ENCODE measurements around the gene RAB20.
"Not testable (repeated sequence)": the region's sequence is repeated elsewhere in the genome, so short reads cannot be mapped to it uniquely, and the experiment has no call there.

Gene RAB20

GRCh38 chr13:110554946-110555345, 6.6 kb downstream of the RAB20 start:
- no peak for DNase-seq (ENCODE audit: low read depth in 2 of 2)

- DNase-seq (ENCODE audit: low read depth in 2 of 2): no peak
Measured at GRCh38 chr13:110554227-110554836, 7.2 kb downstream of the RAB20 start.

DNA sequence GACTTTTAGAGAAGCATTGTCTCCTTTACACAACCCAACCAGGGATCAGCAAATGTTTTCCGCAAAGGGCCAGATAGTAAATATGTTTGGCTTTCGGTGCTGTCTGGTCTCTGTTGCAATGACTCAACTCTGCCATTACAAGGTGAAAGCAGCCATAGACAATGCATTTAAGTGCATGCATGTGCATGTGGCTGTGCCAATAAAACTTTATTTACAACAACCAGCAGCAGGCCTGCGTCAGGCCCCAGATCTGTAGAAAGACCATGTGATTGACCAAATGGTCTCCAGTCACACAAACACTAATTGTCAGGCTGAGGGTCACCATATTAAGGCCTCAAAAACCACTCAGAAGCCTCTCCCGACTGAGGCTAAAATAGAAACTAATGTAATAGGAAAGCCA, 8.1 kb downstream of the RAB20 start:
- no peak for DNase-seq (ENCODE audit: low read depth in 2 of 2)

DNA sequence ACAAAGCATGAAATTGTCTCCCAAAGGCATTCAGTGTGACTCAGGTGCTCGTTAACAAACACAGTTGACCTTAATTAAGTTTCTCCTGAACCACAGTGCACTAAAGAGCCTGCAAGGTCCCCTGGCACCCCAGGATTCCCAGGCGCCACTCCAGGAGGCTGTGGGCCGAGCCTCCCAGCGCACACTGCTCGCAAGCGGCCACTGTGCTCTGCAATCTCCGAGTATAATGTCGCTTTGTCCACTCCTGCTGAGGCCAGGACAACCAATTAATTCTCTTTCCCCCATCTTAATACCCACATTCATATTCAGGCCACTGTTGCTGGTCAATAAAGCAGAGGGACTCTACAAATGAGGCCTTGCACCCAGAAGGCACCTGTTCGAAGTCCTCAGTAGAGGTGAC, 8.8 kb downstream of the RAB20 start:
- no peak for DNase-seq (ENCODE audit: low read depth in 2 of 2)

DNA sequence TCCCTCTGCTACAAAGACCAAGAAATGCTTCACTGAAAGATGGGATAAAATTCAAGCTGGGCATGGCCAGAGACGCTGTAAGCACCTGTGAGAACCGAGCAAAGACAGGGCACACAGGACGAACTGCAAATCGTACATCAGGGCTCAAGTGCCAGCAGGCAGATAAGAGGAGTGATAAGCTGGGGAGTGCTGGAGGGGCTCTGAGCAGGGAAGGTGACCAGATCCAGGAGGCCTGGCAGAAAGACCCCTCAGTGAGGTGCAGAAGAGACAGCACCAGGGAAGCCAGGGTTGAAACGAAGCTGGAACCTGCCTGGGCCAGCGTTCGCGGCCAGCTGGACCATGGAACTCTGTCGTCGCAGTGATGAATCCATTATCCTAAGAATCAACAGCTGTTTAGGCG, 10.2 kb downstream of the RAB20 start:
- DNase-seq (ENCODE audit: low read depth in 2 of 2): no peak

- DNase-seq (ENCODE audit: low read depth in 2 of 2): no peak
Measured at GRCh38 chr13:110549795-110550160, 11.7 kb downstream of the RAB20 start.

DNA sequence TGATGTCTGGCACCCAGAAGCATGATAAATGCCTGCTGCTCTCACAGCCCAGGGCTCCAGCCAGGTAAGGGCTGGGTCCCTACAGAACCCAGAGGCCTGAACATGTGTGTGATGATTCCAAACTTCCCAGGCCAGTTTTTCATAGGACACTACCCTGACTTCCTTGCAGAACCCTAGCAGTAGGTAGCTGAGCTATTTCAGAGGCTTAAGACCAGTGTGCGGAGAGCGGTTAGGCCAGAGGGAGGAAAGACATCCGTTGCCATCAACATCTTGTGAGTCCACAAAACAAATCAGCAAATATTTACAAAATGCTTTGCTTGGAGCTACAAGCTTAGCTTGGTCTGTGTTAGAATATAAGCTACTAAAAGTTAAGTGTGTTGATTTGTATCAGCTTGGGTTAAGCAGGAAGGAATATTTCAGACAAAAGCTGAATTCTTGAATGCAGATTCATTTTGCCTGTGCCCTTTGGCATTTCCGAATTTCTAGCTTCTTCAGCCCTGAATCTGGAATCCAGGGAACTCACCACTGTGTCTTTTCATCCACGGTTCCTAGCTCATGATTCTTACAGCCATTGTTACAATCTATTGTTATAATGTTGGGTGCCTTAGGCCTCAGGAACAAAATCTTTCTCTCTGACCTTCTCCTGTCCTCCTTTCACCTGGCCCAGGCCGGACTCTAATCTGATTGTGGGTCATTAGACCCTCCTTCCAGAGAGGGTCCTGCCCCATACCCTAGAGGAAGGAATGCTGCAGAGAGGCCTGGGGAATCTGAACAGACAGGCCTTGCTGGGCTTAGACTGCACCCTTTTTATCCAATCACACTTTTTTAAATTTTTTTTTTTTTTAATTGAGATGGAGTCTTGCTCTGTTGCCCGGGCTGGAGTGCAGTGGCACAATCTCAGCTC, 12.4 kb downstream of the RAB20 start:
- DNase-seq (ENCODE audit: low read depth in 2 of 2): no peak

- DNase-seq (ENCODE audit: low read depth in 2 of 2): no peak
Measured at GRCh38 chr13:110546926-110547325, 14.6 kb downstream of the RAB20 start.

GRCh38 chr13:110546378-110546777, 15.1 kb downstream of the RAB20 start:
- DNase-seq (ENCODE audit: low read depth in 2 of 2): no peak

DNA sequence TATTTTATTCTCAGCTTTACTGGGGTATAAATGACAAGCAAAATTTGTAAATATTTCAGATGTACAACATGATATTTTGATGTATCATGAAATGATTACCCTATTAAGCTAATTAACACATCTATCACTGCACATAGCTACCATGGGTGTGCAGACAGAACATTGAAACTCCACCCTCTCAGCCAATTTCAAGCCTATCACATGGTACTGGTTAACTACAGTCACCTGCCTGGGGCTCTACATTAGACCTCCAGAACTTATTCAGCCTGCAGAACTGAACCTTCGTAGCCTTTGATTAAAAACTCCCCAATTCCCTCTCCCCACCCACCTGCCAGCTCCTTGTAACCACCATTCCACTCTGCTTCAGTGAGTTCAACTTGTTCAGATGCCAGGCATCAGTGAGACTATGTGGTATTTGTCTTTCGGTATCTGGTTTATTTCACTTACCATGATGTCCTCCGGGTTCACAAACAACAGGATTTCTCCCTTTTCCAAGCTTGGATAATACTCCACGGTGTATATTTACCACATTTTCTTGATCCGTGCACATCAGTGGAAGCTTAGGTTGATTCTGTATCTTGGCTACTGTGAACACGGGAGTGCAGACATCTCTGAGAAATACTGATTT, 19.2 kb downstream of the RAB20 start:
- no peak for DNase-seq (ENCODE audit: low read depth in 2 of 2)

- no peak for DNase-seq (ENCODE audit: low read depth in 2 of 2)
Measured at GRCh38 chr13:110541526-110541920, 20.0 kb downstream of the RAB20 start.

- no peak for DNase-seq (ENCODE audit: low read depth in 2 of 2)
Measured at GRCh38 chr13:110540871-110541525, 20.5 kb downstream of the RAB20 start.

DNA sequence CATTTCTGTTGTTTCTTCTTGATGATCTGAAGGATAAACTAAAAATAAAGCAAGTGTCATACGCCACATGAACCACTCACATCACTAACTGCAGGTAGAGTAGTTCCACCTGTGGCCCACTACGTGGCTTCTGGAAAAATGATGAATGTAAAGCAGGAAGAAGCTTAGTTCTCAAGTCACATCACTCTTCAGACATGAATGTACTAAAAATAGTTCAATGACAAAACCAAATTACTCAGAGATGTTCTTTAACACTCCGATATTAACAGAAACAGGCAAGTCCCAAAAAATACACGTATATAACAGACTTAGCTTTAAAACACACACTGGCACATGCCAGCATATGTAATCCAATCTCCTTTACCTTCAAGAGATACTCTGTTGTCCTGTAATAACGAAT, 21.6 kb downstream of the RAB20 start:
- DNase-seq (ENCODE audit: low read depth in 2 of 2): no peak

DNA sequence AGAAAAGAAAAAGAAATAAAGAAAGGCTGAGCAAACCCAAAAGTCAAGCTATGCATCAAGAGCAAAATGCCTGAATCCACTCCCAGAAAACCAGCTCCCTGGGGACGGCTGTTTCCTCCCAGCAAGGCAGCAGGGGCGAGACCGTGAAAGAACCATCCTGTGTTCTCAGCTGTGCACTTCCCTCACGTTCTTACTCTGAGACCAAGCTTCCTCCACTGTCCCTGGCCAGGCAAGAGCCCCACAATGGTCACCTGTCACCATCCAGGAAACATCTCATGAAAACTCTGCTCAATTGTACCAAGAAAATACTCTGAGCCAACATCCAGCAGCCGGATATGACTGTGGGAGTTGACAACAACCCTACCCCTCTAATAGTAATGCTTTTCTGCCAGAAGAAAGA, 22.9 kb downstream of the RAB20 start:
- DNase-seq (ENCODE audit: low read depth in 2 of 2): no peak

DNA sequence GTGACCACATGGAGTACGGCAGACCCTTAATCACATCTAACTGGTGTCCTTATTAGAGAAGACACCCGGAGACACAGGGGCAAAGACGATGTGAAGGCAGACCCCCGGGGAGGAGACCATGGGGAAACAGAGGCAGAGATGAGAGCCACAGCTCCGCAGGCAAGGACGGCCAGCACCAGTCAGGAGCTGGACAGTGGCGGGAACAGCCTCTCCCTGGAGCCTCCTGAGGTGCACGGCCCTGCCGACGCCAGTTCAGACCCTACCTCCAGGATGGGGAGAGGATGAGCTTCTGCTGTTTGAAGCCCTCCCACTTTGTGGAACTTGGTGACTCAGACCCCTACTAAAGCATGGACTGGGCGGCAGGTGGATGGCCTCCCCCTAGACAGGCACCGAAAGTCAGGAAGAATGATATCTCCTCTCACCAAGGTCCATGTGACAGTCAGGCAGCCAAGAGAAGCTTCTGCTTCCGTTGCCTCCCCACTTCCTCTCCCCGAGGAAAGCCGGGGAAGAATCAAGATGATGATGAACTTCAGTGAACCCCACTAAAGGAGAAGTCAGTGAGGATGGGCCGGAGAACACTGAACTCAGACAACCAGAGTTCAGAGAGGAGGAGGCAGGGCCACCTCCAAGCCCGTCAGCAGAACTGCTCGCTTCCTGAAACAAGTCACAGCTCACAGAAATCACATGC, 25.4 kb downstream of the RAB20 start:
- DNase-seq (ENCODE audit: low read depth in 2 of 2): no peak

DNA sequence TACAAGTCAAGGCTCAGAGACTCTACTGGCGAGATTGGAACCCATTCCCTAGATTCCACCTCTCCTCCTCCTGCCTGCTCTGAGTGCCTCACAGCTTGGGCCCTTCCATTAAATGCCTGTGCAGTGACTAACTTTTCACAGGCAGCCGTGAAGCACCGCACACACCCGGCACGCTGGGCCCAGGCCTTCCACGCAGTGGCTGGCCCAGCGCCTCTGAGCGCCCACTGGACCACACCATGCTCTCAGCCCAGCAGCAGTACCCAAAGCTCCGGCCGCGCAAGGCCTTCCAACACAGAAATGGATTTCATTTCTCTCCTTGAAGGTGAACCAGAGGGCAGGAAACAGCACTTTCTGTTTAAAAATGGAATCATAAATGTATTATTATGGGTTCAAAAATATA, 26.0 kb downstream of the RAB20 start:
- DNase-seq (ENCODE audit: low read depth in 2 of 2): no peak

DNA sequence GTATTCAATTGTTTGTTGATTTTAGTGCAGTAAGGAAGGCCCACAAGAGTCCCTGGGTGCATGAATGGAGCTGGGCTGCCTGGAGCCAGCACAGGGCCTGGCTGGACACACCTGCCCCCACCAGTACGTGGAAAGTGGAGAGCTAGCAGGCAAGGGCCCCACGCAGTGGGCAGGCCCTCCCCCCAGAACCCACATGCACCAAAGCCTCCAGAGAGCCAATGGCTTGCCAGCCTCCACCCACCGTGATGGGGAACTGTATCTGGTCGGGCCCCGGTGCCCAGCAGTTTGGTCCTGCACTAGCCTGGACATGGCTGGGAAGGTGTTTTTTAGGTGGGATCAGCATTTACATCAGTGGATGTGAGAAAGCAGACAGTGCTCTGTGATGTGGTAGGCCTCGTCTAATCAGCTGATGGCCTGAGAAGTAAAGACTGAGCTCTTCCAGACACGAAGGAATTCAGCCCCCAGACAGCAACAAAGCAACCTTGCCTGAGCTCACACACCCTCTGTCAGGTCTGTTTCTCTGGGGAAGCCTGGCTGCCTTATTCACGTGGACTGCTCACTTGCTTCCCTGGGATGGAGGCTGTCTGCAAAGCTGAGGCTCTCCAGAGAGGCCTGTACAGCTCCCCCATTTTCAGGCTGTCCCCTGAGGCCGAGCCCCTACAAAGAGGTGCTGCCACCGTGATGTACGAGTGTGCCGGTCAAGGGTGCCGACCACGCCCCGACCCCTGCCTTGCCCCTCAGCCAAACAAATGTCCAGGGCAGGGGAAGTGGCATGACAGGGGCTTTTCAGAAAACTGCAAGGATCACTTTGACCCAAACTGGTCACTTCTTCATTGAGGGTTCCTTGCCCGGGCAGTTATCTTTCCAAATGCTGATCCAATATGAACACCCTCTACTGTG, 27.5 kb downstream of the RAB20 start:
- DNase-seq (ENCODE audit: low read depth in 2 of 2): no peak

DNA sequence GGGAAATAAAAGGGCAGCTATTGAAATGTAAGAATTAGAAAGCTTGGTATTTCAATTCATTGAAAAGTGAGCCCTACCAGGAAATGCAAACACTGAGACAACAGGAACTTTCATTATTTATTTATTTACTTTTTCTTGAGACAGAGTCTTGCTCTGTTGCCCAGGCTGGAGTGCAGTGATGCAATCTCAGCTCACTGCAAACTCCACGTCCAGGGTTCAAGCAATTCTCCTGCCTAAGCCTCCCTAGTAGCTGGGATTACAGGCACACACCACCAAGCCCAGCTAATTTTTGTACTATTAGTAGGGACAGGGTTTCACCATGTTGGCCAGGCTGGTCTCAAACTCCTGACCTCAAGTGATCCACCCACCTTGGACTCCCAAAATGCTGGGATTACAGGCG, 29.3 kb downstream of the RAB20 start:
- DNase-seq (ENCODE audit: low read depth in 2 of 2): not testable (repeated sequence)

DNA sequence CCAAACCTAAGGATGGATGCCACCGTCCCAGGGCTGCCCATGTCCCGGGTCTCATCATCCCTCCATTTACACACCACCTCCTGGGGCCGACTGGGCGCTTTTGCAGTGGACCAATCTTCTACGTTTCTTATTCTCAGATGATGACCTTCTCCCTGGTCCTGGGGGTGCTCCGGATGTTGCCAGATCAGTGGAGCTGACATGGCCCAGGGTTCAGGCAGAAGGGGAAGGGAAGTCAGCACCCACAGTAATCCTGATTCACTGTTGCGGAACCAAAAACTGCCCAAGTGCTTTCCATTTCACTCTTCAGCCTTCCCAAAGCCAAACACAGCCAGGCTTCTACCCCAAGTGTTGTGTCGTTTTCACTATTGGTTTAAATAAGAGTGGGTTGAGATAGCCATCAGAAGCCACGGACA, 29.8 kb downstream of the RAB20 start:
- no peak for DNase-seq (ENCODE audit: low read depth in 2 of 2)

GRCh38 chr13:110531100-110531499, 30.4 kb downstream of the RAB20 start:
- DNase-seq (ENCODE audit: low read depth in 2 of 2): no peak

Measured in stimulated activated CD4-positive, alpha-beta T cell treated with anti-CD3 and anti-CD28 coated beads, Interleukin-12 subunit alpha, Interleukin-12 subunit beta, amount 100 ng/mL, for 24 hours (primary cell).